BE2C (cell line): ENCODE measurements around the gene PLPPR3.
A peak's percentile ranks its signal among the peaks of the same experiment; 100 is the strongest.

ENCODE experiments used
- DNase-seq: peaks from one replicate; pipeline ENCODE4 v3.0.0-alpha.2; 2020
- H3K27me3 ChIP-seq: fragments of 250-450 bp; sonication (Bioruptor Pico); 2 replicates; pipeline ENCODE4 v1.5.1; 2020; ENCODE audit warnings: mild to moderate bottlenecking
- H3K36me3 ChIP-seq: fragments of 250-450 bp; sonication (Bioruptor Pico); 2 replicates; pipeline ENCODE4 v1.5.1; 2020; ENCODE audit warnings: mild to moderate bottlenecking
- H3K4me1 ChIP-seq: fragments of 250-450 bp; sonication (Bioruptor Pico); 2 replicates; pipeline ENCODE4 v1.5.1; 2020
- H3K4me3 ChIP-seq: 2 replicates; pipeline ENCODE4 v1.5.1; 2011; ENCODE audit warnings: low read depth, low read length
- H3K9me3 ChIP-seq: fragments of 250-450 bp; sonication (Bioruptor Pico); 2 replicates; pipeline ENCODE4 v1.5.1; 2020
- TF ChIP-seq, protein P1 (sequence below): IDR thresholded peaks from 2 replicates; pipeline ENCODE4 v1.5.1; 2012; ENCODE audit warnings: mild to moderate bottlenecking, low read depth, low read length

The PLPPR3 gene

GRCh38 chr19:797528-798414 is 24.0 kb downstream of the PLPPR3 start:
- no peaks in the 10 kb centered on the region for H3K27me3 ChIP-seq
- peaks cover 49% of the 10 kb centered on the region for H3K36me3 ChIP-seq
- peaks cover 19% of the 10 kb centered on the region for H3K4me1 ChIP-seq
- TF ChIP-seq, protein P1, sequence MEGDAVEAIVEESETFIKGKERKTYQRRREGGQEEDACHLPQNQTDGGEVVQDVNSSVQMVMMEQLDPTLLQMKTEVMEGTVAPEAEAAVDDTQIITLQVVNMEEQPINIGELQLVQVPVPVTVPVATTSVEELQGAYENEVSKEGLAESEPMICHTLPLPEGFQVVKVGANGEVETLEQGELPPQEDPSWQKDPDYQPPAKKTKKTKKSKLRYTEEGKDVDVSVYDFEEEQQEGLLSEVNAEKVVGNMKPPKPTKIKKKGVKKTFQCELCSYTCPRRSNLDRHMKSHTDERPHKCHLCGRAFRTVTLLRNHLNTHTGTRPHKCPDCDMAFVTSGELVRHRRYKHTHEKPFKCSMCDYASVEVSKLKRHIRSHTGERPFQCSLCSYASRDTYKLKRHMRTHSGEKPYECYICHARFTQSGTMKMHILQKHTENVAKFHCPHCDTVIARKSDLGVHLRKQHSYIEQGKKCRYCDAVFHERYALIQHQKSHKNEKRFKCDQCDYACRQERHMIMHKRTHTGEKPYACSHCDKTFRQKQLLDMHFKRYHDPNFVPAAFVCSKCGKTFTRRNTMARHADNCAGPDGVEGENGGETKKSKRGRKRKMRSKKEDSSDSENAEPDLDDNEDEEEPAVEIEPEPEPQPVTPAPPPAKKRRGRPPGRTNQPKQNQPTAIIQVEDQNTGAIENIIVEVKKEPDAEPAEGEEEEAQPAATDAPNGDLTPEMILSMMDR, result no peak
- DNase-seq, result peak; percentile 92
- H3K4me3 ChIP-seq, result peak overlapping the region; percentile 96
- no peaks in the 10 kb centered on the region for H3K9me3 ChIP-seq

GRCh38 chr19:796692-797527 is 24.8 kb downstream of the PLPPR3 start, which contains the start of gene PTBP1:
PTBP1 (plus strand) TSS chr19:797452; CDS start chr19:797498, 46 bp downstream.
- peaks cover 13% of the 10 kb centered on the region for H3K4me1 ChIP-seq
- peak within 1 kb of the TSS; percentile 96 for H3K4me3 ChIP-seq
- TF ChIP-seq, protein P1, result peak; percentile 8; the same call in 1 of the 2 replicates
- peaks cover 40% of the 10 kb centered on the region for H3K36me3 ChIP-seq
- H3K27me3 ChIP-seq, result no peaks in the 10 kb centered on the region
- peak; percentile 100 for DNase-seq
- no peaks in the 10 kb centered on the region for H3K9me3 ChIP-seq

GRCh38 chr19:795691-796581 is 25.8 kb downstream of the PLPPR3 start:
- no peaks in the 10 kb centered on the region for H3K27me3 ChIP-seq
- no peak for DNase-seq
- H3K36me3 ChIP-seq, result peaks cover 31% of the 10 kb centered on the region
- peak overlapping the region; percentile 72 for H3K4me3 ChIP-seq
- H3K4me1 ChIP-seq, result peaks cover 3% of the 10 kb centered on the region
- TF ChIP-seq, protein P1, result no peak
- H3K9me3 ChIP-seq, result no peaks in the 10 kb centered on the region

DNA sequence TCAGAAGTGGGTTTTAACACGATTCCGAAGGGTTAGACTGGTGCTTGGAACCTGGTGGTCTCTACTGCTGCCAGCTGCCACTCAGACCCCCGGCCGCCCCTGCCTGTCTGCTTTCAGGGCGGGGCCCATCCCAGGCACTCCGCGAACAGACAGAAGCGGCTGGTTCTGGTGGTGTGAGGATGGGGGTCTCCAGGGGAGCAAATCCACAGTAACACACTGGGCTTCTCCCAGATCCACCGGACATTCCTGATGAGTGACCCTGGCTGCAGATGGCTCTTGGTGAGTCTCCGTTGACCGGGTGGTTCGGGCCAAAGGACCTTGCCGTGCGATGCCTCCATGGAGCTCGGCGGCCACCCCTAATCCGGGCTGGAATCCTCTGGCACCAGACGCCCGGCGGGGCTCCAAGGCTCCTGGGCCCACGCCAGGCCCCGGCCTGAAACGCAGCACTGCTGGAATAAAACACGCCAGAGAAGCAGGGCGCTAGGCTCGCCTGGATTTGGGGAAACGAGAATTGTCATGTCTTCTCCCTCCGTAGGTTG is 26.6 kb downstream of the PLPPR3 start:
- Histone ChIP-seq H3K4me3 (no peak overlapping the region), H3K4me1 (no peaks in the 10 kb centered on the region), H3K36me3 (peaks cover 23% of the 10 kb centered on the region), H3K9me3 (no peaks in the 10 kb centered on the region), H3K27me3 (no peaks in the 10 kb centered on the region)
- TF ChIP-seq, protein P1, result no peak
- no peak for DNase-seq

DNA sequence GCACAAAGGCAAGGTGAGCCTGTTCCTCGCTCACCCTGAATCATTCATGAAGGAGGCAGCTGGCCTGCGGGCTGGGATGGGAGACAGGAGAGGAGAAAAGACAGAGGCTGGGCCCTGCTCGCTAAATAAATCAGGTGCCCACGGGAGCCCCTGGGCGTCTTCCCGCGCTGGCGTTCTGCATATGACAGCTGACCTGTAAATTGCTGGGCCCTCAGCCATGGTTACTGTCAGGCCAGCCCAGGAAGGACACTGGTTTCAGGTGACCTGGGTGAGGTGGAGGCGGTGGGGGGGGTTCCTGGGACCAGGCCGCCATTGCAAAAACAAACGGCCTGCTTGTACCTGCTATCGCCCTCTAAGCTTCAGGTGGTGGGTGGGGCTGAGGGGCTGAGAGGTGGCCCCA is 27.9 kb downstream of the PLPPR3 start:
- TF ChIP-seq, protein P1, result no peak
- H3K4me1 ChIP-seq, result peaks cover 10% of the 10 kb centered on the region
- no peak for DNase-seq
- H3K9me3 ChIP-seq, result no peaks in the 10 kb centered on the region
- no peak overlapping the region for H3K4me3 ChIP-seq
- H3K27me3 ChIP-seq, result no peaks in the 10 kb centered on the region
- H3K36me3 ChIP-seq, result peaks cover 9% of the 10 kb centered on the region
